Fibroblast of peridontal ligament (primary cell): ENCODE results near the gene DNER.
A peak's percentile ranks its signal among the peaks of the same experiment; 100 is the strongest.
"Not testable (repeated sequence)": the region's sequence is repeated elsewhere in the genome, so short reads cannot be mapped to it uniquely, and the experiment has no call there.

Experiments used
- DNase-seq: peaks from one replicate; pipeline ENCODE4 v3.0.0-alpha.2; 2010; ENCODE audit errors: extremely low read depth

DNER gene

DNA sequence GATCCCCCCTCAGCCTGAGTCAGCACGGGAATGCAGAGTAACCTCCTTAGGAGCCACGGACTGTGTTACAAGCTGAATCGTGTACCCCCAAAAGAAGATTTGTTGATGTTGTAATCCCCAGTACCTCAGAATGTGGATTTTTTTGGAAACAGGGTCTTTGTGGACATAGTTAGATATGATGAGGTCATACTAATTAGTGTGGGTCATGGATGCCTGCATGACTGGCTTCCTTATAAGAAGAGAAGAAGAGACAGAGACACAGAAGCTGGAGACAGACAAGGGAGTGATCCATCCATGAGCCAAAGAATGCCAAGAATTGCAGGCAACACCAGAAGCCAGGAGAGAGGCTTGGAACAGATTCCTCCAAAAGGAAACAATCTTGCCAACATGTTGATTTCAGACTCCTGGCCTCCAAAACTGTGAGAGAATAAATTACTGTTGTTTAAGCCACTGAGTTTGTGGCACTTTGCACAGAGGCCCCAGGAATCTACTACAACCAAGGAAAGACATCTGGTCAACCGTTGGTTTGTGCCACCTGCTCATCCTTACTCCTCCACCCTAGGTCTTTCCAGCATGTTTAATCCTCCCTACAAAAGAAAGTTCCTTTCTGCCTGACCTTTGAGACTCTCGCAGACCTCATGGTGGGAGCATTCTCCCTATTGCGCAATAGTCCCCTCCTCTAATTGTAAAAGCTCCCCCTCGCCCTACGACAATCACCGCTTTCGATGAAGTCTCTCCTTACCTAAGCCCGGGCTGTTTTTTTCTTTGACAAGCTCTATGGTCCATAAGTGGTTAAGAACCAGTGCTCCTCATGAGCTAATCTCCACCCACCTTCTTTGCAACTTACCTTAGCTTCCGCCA is 91.6 kb downstream of the DNER start:
- no peak for DNase-seq

DNA sequence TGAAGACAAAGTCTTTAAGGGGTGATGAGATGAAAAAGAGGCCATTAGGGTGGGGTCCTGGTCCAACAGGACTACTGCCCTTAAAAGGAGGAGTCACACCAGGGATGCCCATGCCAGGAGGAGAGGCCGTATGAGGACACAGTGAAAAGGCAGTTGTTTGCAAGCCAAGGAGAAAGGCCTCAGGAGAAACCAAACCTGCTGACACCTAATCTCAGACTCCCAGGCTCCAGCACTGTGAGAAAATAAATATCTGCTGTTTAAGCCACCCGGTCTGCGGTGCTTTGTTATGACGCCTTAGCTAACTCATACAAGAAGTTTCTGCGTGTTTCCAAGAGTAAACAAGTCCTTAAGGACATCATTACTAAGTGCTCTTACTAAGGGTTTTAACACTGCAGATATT is 93.6 kb downstream of the DNER start:
- DNase-seq: no peak

DNA sequence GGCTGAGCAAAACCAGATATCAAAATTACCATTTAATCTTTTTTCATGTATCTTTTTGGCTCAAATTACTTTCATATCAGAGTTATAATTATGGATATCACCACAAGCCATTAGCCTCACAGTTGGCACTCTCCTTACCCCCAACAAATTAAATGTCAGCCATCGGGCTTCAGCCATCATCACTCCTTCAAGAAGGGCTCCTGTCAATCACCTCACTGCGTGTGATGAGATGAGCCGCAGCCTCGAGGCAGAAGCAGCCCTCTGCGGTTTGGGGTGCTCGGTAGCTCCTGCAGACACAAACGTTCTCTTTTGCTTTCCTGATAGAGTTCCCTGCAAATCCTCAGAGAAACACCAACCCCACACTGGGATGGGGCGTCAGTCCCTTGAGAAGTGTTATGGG is 94.1 kb downstream of the DNER start:
- no peak for DNase-seq

DNA sequence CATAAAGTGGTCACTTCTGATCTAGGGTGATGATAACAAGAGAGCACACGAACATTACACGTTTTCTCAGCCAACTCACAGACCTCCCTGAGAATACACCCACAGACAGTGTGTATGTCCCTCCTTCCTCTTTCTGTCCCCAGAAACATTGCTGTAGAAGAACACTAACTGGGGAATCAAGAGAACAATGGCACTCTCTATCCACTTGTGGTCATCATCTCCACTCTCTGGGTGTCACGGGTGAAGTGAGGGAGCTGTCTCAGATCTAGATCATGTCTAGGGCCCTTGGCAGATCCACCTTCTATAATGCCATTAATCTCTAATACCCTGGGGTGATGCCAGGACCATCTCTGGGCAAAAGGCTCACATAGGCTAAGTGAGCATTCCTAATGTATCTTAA is 97.9 kb downstream of the DNER start:
- DNase-seq: no peak

DNA sequence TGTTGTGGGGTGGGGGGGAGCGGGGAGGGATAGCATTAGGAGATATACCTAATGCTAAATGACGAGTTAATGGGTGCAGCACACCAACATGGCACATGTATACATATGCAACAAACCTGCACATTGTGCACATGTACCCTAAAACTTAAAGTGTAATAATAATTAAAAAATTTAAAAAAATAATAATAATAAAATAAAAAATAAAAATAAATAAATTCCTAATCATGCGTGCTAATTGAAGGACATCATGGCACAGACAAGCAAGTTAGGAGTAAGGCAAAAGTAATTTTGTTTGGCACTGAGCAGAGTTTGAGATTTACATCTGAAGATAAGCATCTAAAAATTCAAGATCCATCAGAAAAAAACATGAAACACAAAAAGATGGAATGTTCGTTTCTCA is 100.3 kb downstream of the DNER start:
- not testable (repeated sequence) for DNase-seq

DNA sequence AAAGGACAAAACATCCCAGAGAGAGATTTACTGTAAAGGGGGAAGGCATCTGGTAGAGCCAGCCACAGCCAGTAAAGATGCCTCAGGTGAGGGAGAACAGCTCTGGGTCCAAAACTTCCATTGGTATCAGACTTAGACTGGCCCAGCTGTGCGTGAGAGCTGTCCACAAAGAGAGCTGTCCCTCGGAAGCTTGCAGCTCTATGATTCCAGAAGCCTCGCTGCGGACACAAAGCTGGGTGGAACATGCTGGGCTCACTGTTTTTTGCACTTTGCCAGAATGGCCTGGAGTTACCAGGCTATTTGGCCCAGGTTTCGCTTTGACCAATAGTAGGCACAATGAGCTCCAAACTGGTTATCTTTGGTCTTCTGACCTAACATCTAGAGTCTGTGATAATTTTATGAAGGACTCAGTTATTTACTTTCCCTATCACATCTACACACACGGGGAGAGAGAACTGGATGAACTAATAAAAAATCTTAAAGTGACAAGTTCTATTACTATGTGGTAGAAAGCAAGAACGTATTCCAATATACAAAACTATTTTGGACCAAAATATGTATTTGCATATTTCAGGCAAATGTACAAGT is 101.9 kb downstream of the DNER start:
- no peak for DNase-seq

DNA sequence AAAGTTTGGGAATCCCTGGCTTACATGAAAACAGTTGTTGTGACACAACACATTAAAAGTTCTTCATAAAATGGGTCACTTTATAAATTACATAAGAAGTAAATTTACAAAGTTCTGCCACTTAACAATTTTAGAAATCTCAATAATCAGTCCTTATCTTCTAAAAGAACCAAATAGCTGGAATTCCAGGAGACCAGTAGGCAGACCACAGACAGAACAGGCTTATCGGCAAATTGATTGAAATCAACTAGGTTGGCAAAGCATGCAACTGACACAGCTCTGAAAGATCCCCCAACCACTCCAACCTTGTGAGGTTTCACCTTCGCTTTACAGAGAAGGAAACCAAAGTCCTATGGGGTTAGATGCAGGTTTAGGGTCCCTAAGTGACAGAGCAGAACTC is 103.0 kb downstream of the DNER start:
- DNase-seq: no peak

DNA sequence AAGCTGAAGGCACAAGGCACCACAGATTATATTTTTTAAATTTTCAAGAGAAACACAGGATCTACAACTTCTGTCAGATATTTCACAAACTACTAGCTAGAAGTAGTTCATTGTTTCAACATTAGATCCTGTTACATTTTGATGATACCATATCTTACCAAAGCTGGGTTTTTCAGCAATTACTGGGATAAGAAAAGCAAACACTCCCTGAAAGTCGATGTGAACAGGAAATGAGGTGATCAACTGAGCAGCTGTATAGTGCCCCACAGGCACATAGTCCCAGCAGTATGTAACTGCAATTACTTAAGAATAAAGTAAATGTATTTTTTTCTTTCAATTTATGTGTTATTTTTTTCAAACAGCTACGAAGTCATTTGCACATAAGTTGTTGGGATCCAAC is 103.5 kb downstream of the DNER start:
- no peak for DNase-seq

DNA sequence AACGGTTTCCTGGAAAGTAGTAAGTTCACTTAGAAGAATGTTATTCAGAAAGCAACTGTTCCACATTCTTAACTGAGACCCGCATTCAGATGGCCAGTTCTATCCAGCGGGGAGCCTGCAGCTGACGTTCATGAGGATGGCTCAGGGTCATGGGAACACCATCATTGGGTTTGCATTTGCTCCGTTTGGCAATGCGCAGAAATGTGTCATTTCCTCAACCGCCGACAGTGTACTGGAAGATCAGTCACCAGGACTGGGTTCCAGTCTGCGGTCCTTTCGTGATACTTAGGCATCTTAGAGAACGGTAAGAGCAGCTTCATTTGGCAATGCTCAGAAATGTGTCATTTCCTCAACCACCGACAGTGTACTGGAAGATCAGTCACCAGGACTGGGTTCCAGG is 104.0 kb downstream of the DNER start:
- DNase-seq: no peak

DNA sequence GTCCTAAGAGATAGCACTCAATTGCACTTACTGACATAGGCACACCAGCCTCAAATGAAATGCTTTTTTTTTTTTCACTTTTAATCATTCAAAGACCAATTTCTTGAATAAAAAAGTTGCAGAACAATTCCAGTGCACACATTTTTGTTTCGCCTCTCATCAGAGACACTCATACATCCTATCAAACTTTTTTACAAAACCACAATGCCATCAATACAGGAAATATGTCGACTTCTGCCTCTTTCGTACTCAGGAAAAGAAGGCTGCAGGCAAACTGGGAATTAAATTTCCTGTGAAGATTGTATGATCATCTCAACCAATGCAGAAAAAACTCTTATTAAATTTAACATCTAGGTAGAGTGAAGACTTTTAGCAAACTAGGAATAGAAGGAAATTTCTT is 112.4 kb downstream of the DNER start:
- no peak for DNase-seq

DNA sequence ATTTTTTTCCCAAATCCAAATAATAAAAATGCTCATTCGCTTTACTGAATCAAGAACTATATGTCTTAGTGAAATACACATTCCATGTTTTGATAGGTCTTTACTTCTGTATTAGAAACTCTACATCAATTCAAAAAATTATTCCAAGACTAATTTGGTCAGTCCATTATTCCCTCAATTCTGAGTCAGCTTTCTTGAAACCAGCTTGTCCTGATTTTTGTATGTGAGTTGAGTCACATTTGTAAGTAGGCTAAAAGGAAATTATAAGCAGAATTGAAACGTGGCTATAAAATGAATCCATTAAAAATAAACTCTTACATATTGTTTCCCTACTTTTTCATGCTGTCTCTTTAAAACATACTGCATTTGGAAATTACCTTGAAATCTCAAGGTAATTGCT is 113.0 kb downstream of the DNER start:
- DNase-seq: no peak

DNA sequence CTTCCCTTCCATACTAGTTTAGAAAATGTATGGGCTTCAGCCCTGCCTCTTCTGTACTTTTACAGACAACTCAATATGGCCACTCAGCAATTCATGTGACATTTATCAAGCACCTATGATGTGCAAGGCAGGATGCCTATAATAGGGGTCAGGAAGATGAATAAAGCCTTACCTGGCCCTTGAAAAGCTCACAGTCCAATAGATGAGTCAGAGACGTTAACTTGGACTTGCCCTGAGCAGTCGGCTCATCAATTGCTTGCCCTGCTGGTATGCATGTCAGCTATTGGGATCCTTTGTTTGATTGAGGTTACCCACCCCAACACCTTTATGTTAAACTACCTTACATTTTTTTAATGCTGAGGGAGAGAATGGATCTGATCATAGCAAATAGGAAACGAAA is 116.1 kb downstream of the DNER start:
- DNase-seq: no peak

DNA sequence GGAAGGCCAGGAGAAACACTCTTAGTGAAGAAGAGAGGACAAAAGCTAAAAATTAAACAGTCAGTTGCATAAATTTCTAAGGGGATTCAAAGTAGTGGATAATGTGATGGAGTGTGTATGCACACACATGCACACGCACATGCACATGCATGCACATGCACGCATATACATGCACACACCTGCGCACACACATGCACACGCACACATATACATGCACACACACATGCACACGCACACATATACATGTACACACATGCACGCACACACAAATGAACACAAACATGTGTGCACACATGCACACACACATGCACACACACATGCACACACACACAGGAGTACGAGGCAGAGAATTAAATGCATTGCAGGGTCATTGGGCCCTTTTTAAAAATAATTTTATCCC is 117.6 kb downstream of the DNER start:
- DNase-seq: no peak

DNA sequence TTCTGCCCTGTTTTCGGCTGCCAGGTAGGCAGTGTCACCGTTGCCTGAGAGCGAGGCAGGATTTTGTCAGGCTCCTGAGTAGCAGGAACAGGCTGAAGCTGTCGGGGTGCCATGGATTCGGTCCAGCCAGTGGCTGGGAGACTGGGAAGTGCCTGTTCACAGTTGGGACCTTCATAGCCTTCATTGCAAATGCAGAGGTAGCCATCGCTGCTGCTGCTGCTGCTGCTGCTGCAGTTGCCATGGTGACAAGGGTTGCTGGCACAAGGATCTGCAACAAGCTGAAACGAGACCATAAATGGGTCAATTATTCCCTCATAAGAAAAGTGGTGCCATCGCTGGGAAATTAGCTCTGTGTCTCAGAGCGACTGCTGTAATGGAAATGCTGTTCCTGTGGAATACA is 122.7 kb downstream of the DNER start:
- DNase-seq: no peak

DNA sequence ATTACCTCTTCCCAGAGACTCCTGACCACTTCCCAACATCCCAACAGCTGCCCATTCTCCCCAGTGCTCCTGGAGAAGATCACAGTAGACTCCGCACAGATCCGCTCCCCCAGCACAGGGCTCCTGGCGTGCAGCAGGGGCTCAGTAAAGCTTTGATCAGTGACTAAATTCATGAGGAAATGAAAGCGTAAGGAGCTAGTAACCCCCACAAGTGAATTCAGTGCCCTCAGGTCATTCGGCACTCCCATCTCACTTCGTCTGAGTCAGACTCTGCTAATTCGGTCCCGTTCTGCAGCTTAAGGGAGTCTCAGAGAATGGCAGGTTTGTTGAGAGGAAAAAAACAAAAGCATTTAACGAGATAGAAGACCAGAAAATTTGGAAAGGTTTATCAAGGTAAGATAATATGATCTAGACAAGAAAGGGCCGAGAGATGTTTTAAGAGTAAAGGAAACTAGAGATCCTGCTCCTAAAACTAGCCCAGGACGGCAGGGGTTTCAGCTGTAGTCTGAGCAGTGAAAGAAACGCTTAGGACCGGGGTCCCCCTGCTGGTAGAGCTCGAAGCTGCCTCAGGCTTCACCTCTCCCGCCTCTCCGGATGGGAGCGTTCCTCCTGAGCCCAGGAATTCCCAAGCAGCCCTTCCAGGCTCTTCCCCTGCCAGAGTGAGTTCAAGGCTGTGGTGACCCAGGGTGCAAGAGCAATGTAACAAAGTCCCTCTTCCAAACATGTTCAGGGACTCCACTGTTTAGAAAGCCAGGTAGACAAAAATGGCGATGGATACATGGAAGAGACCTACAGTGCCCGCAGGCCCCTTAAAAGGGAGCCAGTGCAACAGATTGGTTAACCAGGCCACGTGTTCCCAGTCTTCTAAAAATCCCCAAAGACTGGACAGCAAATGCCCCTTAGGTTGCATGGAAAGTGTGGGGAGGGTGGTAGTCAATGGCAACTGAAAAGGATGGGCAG is 127.3 kb downstream of the DNER start:
- peak; percentile 47 for DNase-seq

DNA sequence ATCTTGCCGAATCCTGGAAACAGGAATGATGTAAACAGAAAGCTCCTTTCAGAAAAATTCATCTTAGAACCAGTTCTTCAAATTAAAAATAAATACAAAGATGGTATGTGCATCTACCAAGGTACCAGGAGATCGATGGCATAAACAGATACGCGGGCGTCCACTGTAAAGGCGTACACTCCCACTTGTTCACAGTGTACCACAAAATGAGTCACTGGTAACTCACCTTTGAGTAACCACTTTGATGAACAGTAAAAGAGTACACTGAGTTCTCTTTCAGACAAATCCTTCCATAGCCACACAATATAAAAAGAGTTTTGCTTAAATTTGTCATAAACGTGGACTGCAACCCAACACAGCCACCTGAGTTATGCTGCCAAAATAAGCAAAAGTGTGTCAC is 128.3 kb downstream of the DNER start:
- DNase-seq: no peak

DNA sequence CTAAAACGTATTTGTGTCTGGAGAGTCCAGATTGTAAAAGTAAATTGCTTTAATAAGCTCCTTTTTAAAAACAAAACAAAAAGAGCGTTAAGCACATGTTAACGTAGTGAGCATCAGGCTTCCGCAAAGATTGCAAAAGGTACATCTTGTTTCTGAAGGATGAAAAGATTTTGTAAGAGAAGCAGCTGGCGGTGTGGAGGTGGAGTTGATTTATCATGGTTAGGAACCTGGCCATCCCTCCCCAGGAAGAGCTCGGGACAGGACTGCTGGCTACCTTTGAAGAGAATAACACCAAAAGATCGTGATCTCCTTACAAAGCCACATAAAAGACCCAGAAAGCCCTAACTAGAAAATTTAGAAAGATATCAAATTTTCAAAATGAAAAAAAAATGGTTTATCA is 132.2 kb downstream of the DNER start:
- no peak for DNase-seq

DNA sequence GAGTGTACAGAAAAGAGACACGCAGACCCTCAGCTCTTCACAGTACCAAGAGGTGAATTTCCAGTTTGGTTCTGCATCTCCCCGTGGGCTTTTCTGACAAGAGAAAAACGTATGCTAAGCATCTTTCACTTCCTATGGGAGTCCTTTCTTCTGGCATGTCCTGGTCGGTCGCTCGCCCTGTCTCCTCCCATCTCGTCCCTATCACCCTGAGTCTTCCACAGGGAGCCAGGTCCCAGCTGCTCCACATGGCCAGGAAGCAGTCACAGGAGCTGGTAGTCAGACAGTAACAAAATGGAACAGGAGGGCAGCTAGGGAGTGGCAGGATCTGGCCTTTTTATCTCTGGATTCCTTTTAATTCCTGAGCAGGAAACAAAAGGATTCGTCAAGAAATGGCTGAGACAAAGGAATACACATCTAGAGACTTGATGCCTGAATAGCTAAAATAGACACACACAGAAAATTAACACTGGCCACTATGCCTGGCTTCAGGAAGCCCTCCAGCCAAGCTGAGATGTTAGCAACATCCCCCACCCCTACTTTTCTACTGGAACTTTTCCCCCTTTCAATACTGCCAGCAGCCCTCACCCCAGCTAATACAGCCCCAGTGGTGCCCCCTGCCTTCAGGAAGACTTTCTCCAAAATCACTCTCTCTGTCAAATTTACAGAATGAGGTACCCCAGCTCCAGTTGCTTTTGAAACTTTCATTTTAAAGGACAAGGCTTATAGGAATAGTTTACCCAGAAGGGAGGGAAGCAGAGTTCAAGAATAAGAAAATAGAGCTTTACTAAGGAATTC is 136.1 kb downstream of the DNER start:
- no peak for DNase-seq

DNA sequence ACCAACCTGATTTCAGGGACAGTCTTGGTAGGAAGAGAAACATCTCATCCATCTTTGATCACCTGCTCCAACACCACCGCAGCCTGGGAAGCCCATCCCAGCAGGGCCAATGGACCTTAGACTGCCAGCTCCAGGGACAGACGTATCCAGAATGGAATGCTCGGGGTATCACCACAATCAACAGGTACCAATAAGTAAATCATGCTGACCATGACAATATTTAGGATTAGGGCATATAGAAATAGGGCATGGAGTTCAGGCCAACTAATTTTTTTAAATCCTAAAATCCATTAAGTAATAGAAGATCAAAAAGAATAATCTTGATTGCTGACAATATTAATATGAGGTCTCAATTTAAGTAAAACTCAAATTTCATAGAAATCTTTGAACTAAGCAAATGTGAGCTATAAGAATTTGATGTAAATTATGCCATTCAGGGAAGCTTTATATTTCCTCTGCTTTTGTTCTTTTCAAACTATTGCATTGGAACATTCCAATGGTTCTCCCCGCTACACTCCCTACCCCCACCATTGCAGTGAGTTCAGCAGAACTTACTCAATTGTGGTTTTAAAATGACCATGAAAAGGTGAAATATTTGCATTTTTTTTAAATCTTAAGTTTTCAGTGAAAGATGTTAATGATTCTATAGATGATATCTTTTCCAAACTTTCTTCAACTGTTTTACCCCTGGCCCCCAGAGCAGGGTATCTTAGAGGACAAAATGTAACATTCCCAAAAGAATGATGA is 138.6 kb downstream of the DNER start:
- DNase-seq: no peak

DNA sequence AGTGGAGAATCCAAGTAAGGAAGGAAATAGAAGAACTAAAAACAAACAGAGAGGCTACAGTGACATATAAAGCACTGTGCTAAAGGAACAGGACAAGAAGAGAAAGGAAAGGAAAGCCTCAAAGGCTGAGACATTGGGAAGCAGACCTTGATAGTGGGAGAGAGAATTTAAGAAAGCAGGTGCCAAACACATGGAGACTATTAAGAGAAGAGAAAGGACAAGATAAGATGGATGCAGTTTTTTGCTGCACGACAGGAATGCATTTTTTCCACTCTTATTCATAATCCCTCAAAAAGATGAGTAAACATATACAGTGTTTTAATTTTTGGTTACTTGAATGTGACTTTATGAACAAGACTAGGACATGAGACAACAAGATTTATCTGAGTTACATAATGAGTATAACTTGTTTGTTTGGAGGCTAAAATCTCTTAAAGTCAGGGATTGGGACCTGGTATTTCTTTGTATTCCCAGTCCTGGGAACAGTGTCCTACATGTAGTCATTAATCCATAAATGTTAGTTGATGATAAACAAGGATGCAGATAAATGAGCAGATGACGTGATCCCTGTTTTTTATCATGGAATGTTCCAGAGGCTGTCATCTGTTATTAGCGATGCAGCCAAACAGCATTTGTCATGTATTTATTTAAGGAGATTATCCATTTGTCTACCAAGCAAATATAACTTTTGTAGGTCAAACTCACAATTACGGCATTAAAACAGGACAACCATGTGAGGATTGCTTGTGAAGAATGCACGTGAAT is 141.7 kb downstream of the DNER start:
- DNase-seq: no peak
